Measurements from ENCODE around the gene MDM2. TPM values are rescaled to one million over a fixed set of nuclear protein-coding genes. Genes with fewer than 3 reads are reported as not detected.

MDM2 gene
- 42.8 to 69.6 TPM (median 57.3 TPM) in 5 replicates for total RNA-seq (2022; extraction: Qiagen RNA extraction)

GRCh38 chr12:68807576-68808387 lies at the start of gene MDM2:
Gene MDM2 (plus strand): TSS chr12:68808177. CDS start chr12:68808478, 301 bp downstream.

Other genes starting within 250 kb of the MDM2 start
- 166 to 230 TPM (median 184 TPM) in 5 replicates for gene RAP1B, start 197.3 kb upstream of the MDM2 start, total RNA-seq (2022; extraction: Qiagen RNA extraction)
- 55.4 to 70.1 TPM (median 65.9 TPM) in 5 replicates for gene NUP107, start 121.2 kb upstream of the MDM2 start, total RNA-seq (2022; extraction: Qiagen RNA extraction)
- gene SLC35E3, start 62.0 kb upstream of the MDM2 start, total RNA-seq (2022; extraction: Qiagen RNA extraction): 12.4 to 18.9 TPM (median 16.2 TPM) in 5 replicates
- gene CPM, start 125.0 kb downstream of the MDM2 start, total RNA-seq (2022; extraction: Qiagen RNA extraction): 4.5 to 6.1 TPM (median 5.2 TPM) in 5 replicates